Effector CD8-positive, alpha-beta T cell (primary cell): Measurements from ENCODE around the gene UVRAG.

Source experiments
- DNase-seq: peaks from one replicate; lab custom pipeline; 2025; lab: John Stamatoyannopoulos, UW

Gene UVRAG

GRCh38 chr11:75783416-75784084, 31.5 kb upstream of the UVRAG start:
- no peak for DNase-seq

GRCh38 chr11:75784085-75784478, 30.9 kb upstream of the UVRAG start:
- no peak for DNase-seq

GRCh38 chr11:75784506-75784905, 30.5 kb upstream of the UVRAG start:
- no peak for DNase-seq

- no peak for DNase-seq
Observed at GRCh38 chr11:75785187-75785586, 29.8 kb upstream of the UVRAG start.

GRCh38 chr11:75786101-75786736, 28.8 kb upstream of the UVRAG start:
- no peak for DNase-seq

- DNase-seq, result no peak
Observed at GRCh38 chr11:75789521-75789920, 25.5 kb upstream of the UVRAG start.

- no peak for DNase-seq
Observed at GRCh38 chr11:75790986-75791385, 24.0 kb upstream of the UVRAG start.

GRCh38 chr11:75792127-75792731, 22.8 kb upstream of the UVRAG start:
- DNase-seq, result no peak

GRCh38 chr11:75792997-75793800, 21.8 kb upstream of the UVRAG start:
- DNase-seq, result no peak

- DNase-seq, result no peak
Observed at GRCh38 chr11:75793966-75794365, 21.0 kb upstream of the UVRAG start.

GRCh38 chr11:75795276-75796090, 19.5 kb upstream of the UVRAG start:
- DNase-seq, result no peak

- DNase-seq, result no peak
Observed at GRCh38 chr11:75796091-75796435, 18.9 kb upstream of the UVRAG start.

- DNase-seq, result no peak
Observed at GRCh38 chr11:75797116-75797515, 17.9 kb upstream of the UVRAG start.

GRCh38 chr11:75797792-75798191, 17.2 kb upstream of the UVRAG start:
- no peak for DNase-seq

GRCh38 chr11:75800136-75800675, 14.8 kb upstream of the UVRAG start:
- no peak for DNase-seq

GRCh38 chr11:75800728-75801361, 14.2 kb upstream of the UVRAG start:
- no peak for DNase-seq

- DNase-seq, result no peak
Observed at GRCh38 chr11:75801362-75802020, 13.5 kb upstream of the UVRAG start.

GRCh38 chr11:75802021-75802912, 12.7 kb upstream of the UVRAG start:
- no peak for DNase-seq
